ENCODE measurements around the gene IFRD2.
A peak's percentile ranks its signal among the peaks of the same experiment; 100 is the strongest.

The IFRD2 gene, protein sequence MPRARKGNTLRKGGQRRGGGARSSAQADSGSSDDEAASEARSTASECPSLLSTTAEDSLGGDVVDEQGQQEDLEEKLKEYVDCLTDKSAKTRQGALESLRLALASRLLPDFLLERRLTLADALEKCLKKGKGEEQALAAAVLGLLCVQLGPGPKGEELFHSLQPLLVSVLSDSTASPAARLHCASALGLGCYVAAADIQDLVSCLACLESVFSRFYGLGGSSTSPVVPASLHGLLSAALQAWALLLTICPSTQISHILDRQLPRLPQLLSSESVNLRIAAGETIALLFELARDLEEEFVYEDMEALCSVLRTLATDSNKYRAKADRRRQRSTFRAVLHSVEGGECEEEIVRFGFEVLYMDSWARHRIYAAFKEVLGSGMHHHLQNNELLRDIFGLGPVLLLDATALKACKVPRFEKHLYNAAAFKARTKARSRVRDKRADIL

GRCh38 chr3:50292159-50293078, at the start of gene IFRD2:
Gene IFRD2, minus strand, starts transcription at chr3:50292429. Its CDS starts 155 bp downstream, at chr3:50292274.
- H3K4me3 ChIP-seq (ENCODE audit: low read depth, low read length), result peak within 1 kb of the TSS; percentile 98
- TF ChIP-seq CTCF (IDR thresholded peaks at IDR 0.05; ENCODE audit: borderline replicate concordance, insufficient read depth, low read depth, low read length), result no peak

GRCh38 chr3:50341537-50341936, 49.3 kb upstream of the IFRD2 start:
- no peak for TF ChIP-seq CTCF (IDR thresholded peaks at IDR 0.05; ENCODE audit: borderline replicate concordance, insufficient read depth, low read depth, low read length)
- H3K4me3 ChIP-seq (ENCODE audit: low read depth, low read length), result peak overlapping the region; percentile 95

DNA sequence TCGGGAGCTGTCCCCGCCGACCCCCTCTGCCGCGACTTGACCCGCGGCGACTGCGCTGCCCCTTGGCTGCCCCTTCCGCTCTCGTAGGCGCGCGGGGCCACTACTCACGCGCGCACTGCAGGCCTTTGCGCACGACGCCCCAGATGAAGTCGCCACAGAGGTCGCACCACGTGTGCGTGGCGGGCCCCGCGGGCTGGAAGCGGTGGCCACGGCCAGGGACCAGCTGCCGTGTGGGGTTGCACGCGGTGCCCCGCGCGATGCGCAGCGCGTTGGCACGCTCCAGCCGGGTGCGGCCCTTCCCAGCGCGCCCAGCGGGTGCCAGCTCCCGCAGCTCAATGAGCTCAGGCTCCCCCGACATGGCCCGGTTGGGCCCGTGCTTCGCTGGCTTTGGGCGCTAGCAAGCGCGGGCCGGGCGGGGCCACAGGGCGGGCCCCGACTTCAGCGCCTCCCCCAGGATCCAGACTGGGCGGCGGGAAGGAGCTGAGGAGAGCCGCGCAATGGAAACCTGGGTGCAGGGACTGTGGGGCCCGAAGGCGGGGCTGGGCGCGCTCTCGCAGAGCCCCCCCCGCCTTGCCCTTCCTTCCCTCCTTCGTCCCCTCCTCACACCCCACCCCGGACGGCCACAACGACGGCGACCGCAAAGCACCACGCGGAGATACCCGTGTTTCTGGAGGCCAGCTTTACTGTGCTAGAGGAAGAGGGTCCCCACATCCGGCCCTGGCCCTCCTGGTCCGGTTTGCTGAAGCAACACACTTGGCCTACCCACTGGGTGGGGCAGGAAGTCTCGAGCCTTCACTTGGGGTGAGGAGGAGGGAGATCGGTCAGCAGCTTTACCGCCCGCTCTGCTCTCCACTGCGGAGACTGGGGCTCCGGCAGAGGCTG, 48.5 kb upstream of the IFRD2 start, which contains the start of gene RASSF1:
Gene RASSF1 (minus strand): TSS at position 389 of the 882 bp plus-strand sequence. CDS start 31 bp downstream, at position 358.
- no peak for TF ChIP-seq CTCF (IDR thresholded peaks at IDR 0.05; ENCODE audit: borderline replicate concordance, insufficient read depth, low read depth, low read length)
- H3K4me3 ChIP-seq (ENCODE audit: low read depth, low read length), result peak within 1 kb of the TSS; percentile 95

- no peak for TF ChIP-seq CTCF (IDR thresholded peaks at IDR 0.05; ENCODE audit: borderline replicate concordance, insufficient read depth, low read depth, low read length)
- peak overlapping the region; percentile 95 for H3K4me3 ChIP-seq (ENCODE audit: low read depth, low read length)
These were observed 47.9 kb upstream of the IFRD2 start for GRCh38 chr3:50340147-50340447.

GRCh38 chr3:50339485-50340146, 47.4 kb upstream of the IFRD2 start:
- H3K4me3 ChIP-seq (ENCODE audit: low read depth, low read length), result peak overlapping the region; percentile 95
- no peak for TF ChIP-seq CTCF (IDR thresholded peaks at IDR 0.05; ENCODE audit: borderline replicate concordance, insufficient read depth, low read depth, low read length)

DNA sequence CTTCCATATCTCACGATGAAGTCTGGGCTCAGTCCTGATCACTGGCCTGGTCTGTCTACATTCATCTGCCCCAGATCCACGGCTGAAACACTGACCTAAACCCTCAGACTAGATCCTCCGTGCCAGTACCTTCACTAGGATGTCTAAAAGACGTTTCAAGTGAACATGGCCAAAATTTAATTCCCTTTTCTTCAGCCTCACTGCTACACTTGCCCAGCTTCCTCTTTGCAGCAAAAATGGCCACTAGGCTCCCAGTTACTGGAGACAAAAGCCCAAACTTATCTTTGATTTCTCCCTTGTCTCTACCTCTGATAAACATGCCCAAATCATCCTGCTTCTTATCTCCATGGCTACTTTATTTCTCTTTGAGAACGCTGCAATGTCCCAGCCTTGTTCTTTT, 46.7 kb upstream of the IFRD2 start:
- TF ChIP-seq CTCF (IDR thresholded peaks at IDR 0.05; ENCODE audit: borderline replicate concordance, insufficient read depth, low read depth, low read length), result no peak
- peak overlapping the region; percentile 95 for H3K4me3 ChIP-seq (ENCODE audit: low read depth, low read length)

Measured in GM12875 (cell line).